ENCODE measurements around the gene CD300LG.

CD300LG gene

GRCh38 chr17:43881758-43882505 lies 35.0 kb downstream of the CD300LG start:
- ChIA-PET CTCF (no interaction called here), POLR2A (no interaction called here)
- TF ChIP-seq SUZ12 (IDR thresholded peaks at IDR 0.05) (no peak), L3MBTL2 (conservative IDR thresholded peaks at IDR 0.05) (no peak), BHLHE40 (IDR thresholded peaks at IDR 0.05; ENCODE audit: borderline replicate concordance) (no peak), FOXK2 (IDR thresholded peaks at IDR 0.05) (no peak), NFRKB (IDR thresholded peaks at IDR 0.05) (no peak), TARDBP (IDR thresholded peaks at IDR 0.05) (no peak), FOXM1 (IDR thresholded peaks at IDR 0.05; ENCODE audit: borderline replicate concordance) (no peak), ELF4 (IDR thresholded peaks at IDR 0.05) (no peak), PKNOX1 (IDR thresholded peaks at IDR 0.05) (no peak), ARNT (IDR thresholded peaks at IDR 0.05) (no peak), HDGF (IDR thresholded peaks at IDR 0.05; ENCODE audit: borderline replicate concordance) (no peak), SP1 (IDR thresholded peaks at IDR 0.05) (no peak), LEF1 (IDR thresholded peaks at IDR 0.05; ENCODE audit: borderline replicate concordance) (no peak), FOXA1 (IDR thresholded peaks at IDR 0.05) (no peak), CTBP1 (IDR thresholded peaks at IDR 0.05; ENCODE audit: borderline replicate concordance) (no peak)
- DNase-seq (ENCODE audit: extremely low spot score) = no peak

GRCh38 chr17:43882761-43883415 lies 35.9 kb downstream of the CD300LG start:
- CTCF ChIA-PET = no interaction called here

GRCh38 chr17:43888548-43888947 lies 41.6 kb downstream of the CD300LG start:
- ChIA-PET POLR2A (interaction anchor here (0.6 kb wide), 1 partner anchor 254 kb away, joined by 3 read pairs; no protein-coding TSS in a partner anchor), CTCF (interaction anchor here (1.0 to 1.2 kb wide), 2 partner anchors 8 to 10 kb away, joined by 6 to 7 read pairs; no protein-coding TSS in a partner anchor)
- TF ChIP-seq ARNT (IDR thresholded peaks at IDR 0.05) = no peak
- TF ChIP-seq BHLHE40 (IDR thresholded peaks at IDR 0.05; ENCODE audit: borderline replicate concordance) = no peak
- TF ChIP-seq FOXA1 (IDR thresholded peaks at IDR 0.05) = no peak
- no peak for TF ChIP-seq PKNOX1 (IDR thresholded peaks at IDR 0.05)
- TF ChIP-seq SP1 (IDR thresholded peaks at IDR 0.05) = no peak
- TF ChIP-seq CTBP1 (IDR thresholded peaks at IDR 0.05; ENCODE audit: borderline replicate concordance) = no peak
- no peak for TF ChIP-seq TARDBP (IDR thresholded peaks at IDR 0.05)
- TF ChIP-seq NFRKB (IDR thresholded peaks at IDR 0.05) = no peak
- no peak for TF ChIP-seq L3MBTL2 (conservative IDR thresholded peaks at IDR 0.05)
- TF ChIP-seq LEF1 (IDR thresholded peaks at IDR 0.05; ENCODE audit: borderline replicate concordance) = no peak
- TF ChIP-seq SUZ12 (IDR thresholded peaks at IDR 0.05) = no peak
- no peak for TF ChIP-seq ELF4 (IDR thresholded peaks at IDR 0.05)
- TF ChIP-seq FOXK2 (IDR thresholded peaks at IDR 0.05) = no peak
- no peak for TF ChIP-seq FOXM1 (IDR thresholded peaks at IDR 0.05; ENCODE audit: borderline replicate concordance)
- no peak for TF ChIP-seq ZNF384 (IDR thresholded peaks at IDR 0.05)
- no peak for TF ChIP-seq HDGF (IDR thresholded peaks at IDR 0.05; ENCODE audit: borderline replicate concordance)
- DNase-seq (ENCODE audit: extremely low spot score) = no peak

More at GRCh38 chr17:43882761-43883415, 35.9 kb downstream of the CD300LG start:
- POLR2A ChIA-PET = interaction anchor here (0.6 kb wide), 1 partner anchor 27 kb away, joined by 3 read pairs; no protein-coding TSS in a partner anchor
- no peak for TF ChIP-seq FOXA1 (IDR thresholded peaks at IDR 0.05)
- no peak for TF ChIP-seq LEF1 (IDR thresholded peaks at IDR 0.05; ENCODE audit: borderline replicate concordance)
- no peak for TF ChIP-seq SP1 (IDR thresholded peaks at IDR 0.05)
- no peak for TF ChIP-seq FOXK2 (IDR thresholded peaks at IDR 0.05)
- TF ChIP-seq BHLHE40 (IDR thresholded peaks at IDR 0.05; ENCODE audit: borderline replicate concordance) = no peak
- TF ChIP-seq PKNOX1 (IDR thresholded peaks at IDR 0.05) = no peak
- no peak for TF ChIP-seq ZNF384 (IDR thresholded peaks at IDR 0.05)
- no peak for TF ChIP-seq L3MBTL2 (conservative IDR thresholded peaks at IDR 0.05)
- no peak for DNase-seq (ENCODE audit: extremely low spot score)

GRCh38 chr17:43890240-43890639 lies 43.3 kb downstream of the CD300LG start:
- no peak for DNase-seq (ENCODE audit: extremely low spot score)
- TF ChIP-seq LEF1 (IDR thresholded peaks at IDR 0.05; ENCODE audit: borderline replicate concordance) = no peak
- ChIA-PET POLR2A (no interaction called here), CTCF (interaction anchor here (1.2 kb wide), 1 partner anchor 12 kb away, joined by 4 read pairs; no protein-coding TSS in a partner anchor)

GRCh38 chr17:43891851-43892646 lies 45.1 kb downstream of the CD300LG start:
- TF ChIP-seq PKNOX1 (IDR thresholded peaks at IDR 0.05) (no peak), ARNT (IDR thresholded peaks at IDR 0.05) (no peak), CTBP1 (IDR thresholded peaks at IDR 0.05; ENCODE audit: borderline replicate concordance) (no peak), FOXM1 (IDR thresholded peaks at IDR 0.05; ENCODE audit: borderline replicate concordance) (no peak), ELF4 (IDR thresholded peaks at IDR 0.05) (no peak), FOXA1 (IDR thresholded peaks at IDR 0.05) (no peak), SUZ12 (IDR thresholded peaks at IDR 0.05) (no peak), HDGF (IDR thresholded peaks at IDR 0.05; ENCODE audit: borderline replicate concordance) (no peak), ZNF384 (IDR thresholded peaks at IDR 0.05) (no peak), SP1 (IDR thresholded peaks at IDR 0.05) (no peak), L3MBTL2 (conservative IDR thresholded peaks at IDR 0.05) (no peak), FOXK2 (IDR thresholded peaks at IDR 0.05) (no peak), BHLHE40 (IDR thresholded peaks at IDR 0.05; ENCODE audit: borderline replicate concordance) (no peak), NFRKB (IDR thresholded peaks at IDR 0.05) (no peak), LEF1 (IDR thresholded peaks at IDR 0.05; ENCODE audit: borderline replicate concordance) (no peak), TARDBP (IDR thresholded peaks at IDR 0.05) (no peak)
- DNase-seq (ENCODE audit: extremely low spot score) = no peak
- CTCF ChIA-PET = interaction anchor here (0.6 kb wide), 1 partner anchor 108 kb away, joined by 3 read pairs; no protein-coding TSS in a partner anchor
- POLR2A ChIA-PET = no interaction called here

Measured in HEK293T (cell line).